Panc1 (cell line): ENCODE results near the gene TBX2. TPM values are rescaled to one million over a fixed set of nuclear protein-coding genes. Genes with fewer than 3 reads are reported as not detected.

Experiments
- ATAC-seq: fragments of 200-7000 bp; cut with Tn5 transposase; 2 replicates; pipeline ENCODE4 v1.9.1; 2020; ENCODE audit warnings: mild to moderate bottlenecking, moderate library complexity
- BruUV-seq: library from RNA; stranded (reverse); fragments of 400-500 nt; replicated peaks from 2 replicates; lab custom pipeline; 2021; lab: Mats Ljungman, UMichigan
- CTCF ChIA-PET: fragments of 300-600 bp; sonication (Branson Sonifier 250); formaldehyde crosslinking; loops from one replicate; lab custom pipeline; 2022; ENCODE audit warnings: antibody characterized with exemption; lab: Charles Lee
- POLR2A ChIA-PET: fragments of 300-600 bp; sonication (Branson Sonifier 250); formaldehyde crosslinking; loops from one replicate; lab custom pipeline; 2022; ENCODE audit warnings: antibody characterized with exemption; lab: Charles Lee
- DNase-seq: peaks from one replicate; pipeline ENCODE4 v3.0.0-alpha.2; 2010; ENCODE audit warnings: low read depth, low spot score
- H3K27ac ChIP-seq: 2 replicates; pipeline ENCODE4 v1.5.1; 2011; ENCODE audit warnings: mild to moderate bottlenecking, low read length, inconsistent platforms
- H3K27me3 ChIP-seq: fragments of 200-500 bp; sonication (Bioruptor generic); 2 replicates; pipeline ENCODE4 v1.6.0; 2014; ENCODE audit warnings: low read length, inconsistent platforms; ENCODE audit not compliant: control insufficient read depth, insufficient read depth
- H3K36me3 ChIP-seq: fragments of 200-500 bp; sonication (Bioruptor generic); 2 replicates; pipeline ENCODE4 v1.5.1; 2014; ENCODE audit warnings: inconsistent platforms, mild to moderate bottlenecking, low read length, moderate library complexity; ENCODE audit not compliant: control insufficient read depth, insufficient read depth
- H3K4me1 ChIP-seq: 2 replicates; pipeline ENCODE4 v1.5.1; 2011; ENCODE audit warnings: inconsistent platforms, mild to moderate bottlenecking, low read length, moderate library complexity; ENCODE audit not compliant: control insufficient read depth, insufficient read depth
- H3K4me3 ChIP-seq, 2 experiments: 2 replicates each; pipeline ENCODE4 v1.5.1; 2011 to 2012; ENCODE audit warnings: low read depth in 2 of 2, low read length in 2 of 2, mild to moderate bottlenecking in 2 of 2, inconsistent platforms in 1 of 2, moderate library complexity in 1 of 2
- H3K9me3 ChIP-seq: fragments of 200-500 bp; sonication (Bioruptor generic); 2 replicates; pipeline ENCODE4 v1.5.1; 2014; ENCODE audit warnings: low read depth, mild to moderate bottlenecking, inconsistent platforms, low read length, moderate library complexity; ENCODE audit not compliant: control insufficient read depth, insufficient read depth
- CTCF ChIP-seq: fragments of 450-650 bp; IDR thresholded peaks from 2 replicates; pipeline ENCODE4 v1.5.1; 2017; ENCODE audit warnings: mild to moderate bottlenecking
- POLR2AphosphoS5 ChIP-seq: IDR thresholded peaks from 2 replicates; pipeline ENCODE4 v1.6.1; 2012; ENCODE audit warnings: mild to moderate bottlenecking, low read depth, low read length, moderate library complexity
- REST ChIP-seq, 2 experiments: IDR thresholded peaks; 2 replicates each; pipeline ENCODE4 v1.6.1; 2011 to 2012; ENCODE audit warnings: low read depth in 2 of 2, control low read depth in 1 of 2, low read length in 1 of 2, mild to moderate bottlenecking in 1 of 2, moderate library complexity in 1 of 2; ENCODE audit not compliant: insufficient read depth in 1 of 2
- SIN3A ChIP-seq: IDR thresholded peaks from 2 replicates; pipeline ENCODE4 v1.6.1; 2012; ENCODE audit warnings: low read depth, mild to moderate bottlenecking, low read length, moderate library complexity, borderline replicate concordance; ENCODE audit not compliant: insufficient read depth
- TCF7L2 ChIP-seq: IDR thresholded peaks from 2 replicates; pipeline ENCODE4 v1.6.1; 2011; ENCODE audit warnings: mild to moderate bottlenecking, low read depth, low read length, inconsistent platforms
- in situ Hi-C: cut with HindIII; loops from 2 replicates; pipeline ENCODE4 v1.10.0; 2016; ENCODE audit warnings: low sequenced_read_pairs, low pct_unique_long_range_greater_than_20kb
- intact Hi-C: fragments of 100-400 bp; cut with micrococcal nuclease; formaldehyde crosslinking; loops from one replicate; pipeline ENCODE4 v1.10.0; 2022; ENCODE audit not compliant: unreplicated experiment
- total RNA-seq: library from RNA; stranded (reverse); gene quantifications from one replicate; pipeline ENCODE4 v1.2.1, GENCODE V29; 2021; ENCODE audit not compliant: unreplicated experiment

Gene TBX2
- total RNA-seq, 1 experiment from 2014 or later, result 35.6 TPM

GRCh38 chr17:61379457-61380216 lies 20.0 kb upstream of the TBX2 start:
- H3K9me3 ChIP-seq, result no peaks in the 10 kb centered on the region
- no peak overlapping the region for H3K27ac ChIP-seq
- intact Hi-C loops, result no loop called here
- no peaks in the 10 kb centered on the region for H3K27me3 ChIP-seq
- TF ChIP-seq TCF7L2 (no peak), CTCF (no peak), POLR2AphosphoS5 (no peak), REST (IDR thresholded peaks at IDR 0.05; ENCODE audit: insufficient read depth in 1 of 2, low read depth in 2 of 2, low read length in 1 of 2) (no peak), SIN3A (no peak)
- BruUV-seq, result no TSS peak
- DNase-seq, result no peak
- no peak for ATAC-seq
- no peak overlapping the region for H3K4me3 ChIP-seq
- in situ Hi-C loops, result no loop called here
- POLR2A ChIA-PET, result no interaction called here
- CTCF ChIA-PET, result interaction anchor here (0.5 kb wide), 1 partner anchor 146 kb away, joined by 3 read pairs; no protein-coding TSS in a partner anchor
- H3K36me3 ChIP-seq, result no peaks in the 10 kb centered on the region
- peaks cover under 1% of the 10 kb centered on the region; the same call in 1 of the 2 replicates for H3K4me1 ChIP-seq

GRCh38 chr17:61380217-61380835 lies 19.3 kb upstream of the TBX2 start:
- no peak for TF ChIP-seq TCF7L2
- H3K36me3 ChIP-seq, result no peaks in the 10 kb centered on the region
- ChIA-PET POLR2A (no interaction called here), CTCF (interaction anchor here (0.5 kb wide), 1 partner anchor 12 kb away, joined by 6 read pairs; no protein-coding TSS in a partner anchor)
- H3K9me3 ChIP-seq, result no peaks in the 10 kb centered on the region
- no TSS peak for BruUV-seq
- intact Hi-C loops, result no loop called here
- in situ Hi-C loops, result no loop called here
- peak overlapping the region; percentile 20; the same call in 1 of the 2 replicates for H3K27ac ChIP-seq
- no peaks in the 10 kb centered on the region for H3K27me3 ChIP-seq
- DNase-seq (no peak), ATAC-seq (no peak)
- H3K4me1 ChIP-seq, result peaks cover 6% of the 10 kb centered on the region; the same call in 1 of the 2 replicates
- no peak overlapping the region for H3K4me3 ChIP-seq
